ENCODE measurements around the gene DNAJA3. TPM values are rescaled to one million over a fixed set of nuclear protein-coding genes. Genes with fewer than 3 reads are reported as not detected.

DNAJA3 gene
- total RNA-seq, 5 donors from 2014 or later (not counting 1 experiment from before 2014, with no cell fraction given) = 37.7 to 73.8 (median 65.7) TPM

GRCh38 chr16:4442371-4442770, 16.7 kb downstream of the DNAJA3 start:
- no peak overlapping the region for H3K4me3 Mint-ChIP-seq
- WGBS (ENCODE audit: insufficient coverage) = 87% methylated on average over 6 of the region's 11 CpGs
- H3K27me3 Mint-ChIP-seq = no peaks in the 10 kb centered on the region
- Histone ChIP-seq H3K36me3 (ENCODE audit: control insufficient read depth in 2 of 2, extremely low read depth in 1 of 2, insufficient read depth in 1 of 2, low read length in 1 of 2) (peaks cover 29 to 92% of the 10 kb centered on the region in 2 donors), H3K9me3 (no peaks in the 10 kb centered on the region), H3K27ac (ENCODE audit: low read length) (no peak overlapping the region), H3K4me1 (ENCODE audit: control insufficient read depth in 1 of 2, extremely low read depth in 1 of 2, insufficient read depth in 2 of 2, low read length in 2 of 2) (no peaks in the 10 kb centered on the region), H3K4me3 (ENCODE audit: control insufficient read depth in 1 of 2, extremely low read depth in 1 of 2, low read length in 1 of 2) (no peak overlapping the region), H3K27me3 (replicated peaks in 1 of 2; ENCODE audit: control insufficient read depth in 2 of 2, extremely low read depth in 1 of 2, insufficient read depth in 2 of 2, low read length in 1 of 2) (no peaks in the 10 kb centered on the region)
- H3K4me1 Mint-ChIP-seq = peaks cover 5 to 7% (median 6%) of the 10 kb centered on the region in 3 donors
- ChIA-PET POLR2A (no interaction called here), CTCF (no interaction called here)
- H3K36me3 Mint-ChIP-seq = peaks cover 54% of the 10 kb centered on the region
- ATAC-seq (replicated peaks in 1 of 4) = no peak
- H3K27ac Mint-ChIP-seq = no peak overlapping the region
- H3K9me3 Mint-ChIP-seq = no peaks in the 10 kb centered on the region
- DNase-seq = no peak

GRCh38 chr16:4443271-4443670, 17.6 kb downstream of the DNAJA3 start:
- peaks cover 5 to 7% (median 6%) of the 10 kb centered on the region in 3 donors for H3K4me1 Mint-ChIP-seq
- ChIA-PET POLR2A (no interaction called here), CTCF (no interaction called here)
- no peaks in the 10 kb centered on the region for H3K27me3 Mint-ChIP-seq
- Histone ChIP-seq H3K9me3 (no peaks in the 10 kb centered on the region), H3K4me3 (ENCODE audit: control insufficient read depth in 1 of 2, extremely low read depth in 1 of 2, low read length in 1 of 2) (no peak overlapping the region), H3K4me1 (ENCODE audit: control insufficient read depth in 1 of 2, extremely low read depth in 1 of 2, insufficient read depth in 2 of 2, low read length in 2 of 2) (no peaks in the 10 kb centered on the region), H3K36me3 (ENCODE audit: control insufficient read depth in 2 of 2, extremely low read depth in 1 of 2, insufficient read depth in 1 of 2, low read length in 1 of 2) (peaks cover 30 to 92% of the 10 kb centered on the region in 2 donors), H3K27me3 (replicated peaks in 1 of 2; ENCODE audit: control insufficient read depth in 2 of 2, extremely low read depth in 1 of 2, insufficient read depth in 2 of 2, low read length in 1 of 2) (no peaks in the 10 kb centered on the region), H3K27ac (ENCODE audit: low read length) (no peak overlapping the region)
- peaks cover 57% of the 10 kb centered on the region for H3K36me3 Mint-ChIP-seq
- 89% methylated on average over 3 of the region's 5 CpGs for WGBS (ENCODE audit: insufficient coverage)
- no peak overlapping the region for H3K4me3 Mint-ChIP-seq
- no peaks in the 10 kb centered on the region for H3K9me3 Mint-ChIP-seq
- ATAC-seq (replicated peaks in 1 of 4) = no peak
- H3K27ac Mint-ChIP-seq = no peak overlapping the region
- no peak for DNase-seq

GRCh38 chr16:4443986-4444385, 18.3 kb downstream of the DNAJA3 start:
- Histone ChIP-seq H3K36me3 (ENCODE audit: control insufficient read depth in 2 of 2, extremely low read depth in 1 of 2, insufficient read depth in 1 of 2, low read length in 1 of 2) (peaks cover 30 to 91% of the 10 kb centered on the region in 2 donors), H3K4me3 (ENCODE audit: control insufficient read depth in 1 of 2, extremely low read depth in 1 of 2, low read length in 1 of 2) (no peak overlapping the region), H3K4me1 (ENCODE audit: control insufficient read depth in 1 of 2, extremely low read depth in 1 of 2, insufficient read depth in 2 of 2, low read length in 2 of 2) (no peaks in the 10 kb centered on the region), H3K27ac (ENCODE audit: low read length) (no peak overlapping the region), H3K27me3 (replicated peaks in 1 of 2; ENCODE audit: control insufficient read depth in 2 of 2, extremely low read depth in 1 of 2, insufficient read depth in 2 of 2, low read length in 1 of 2) (no peaks in the 10 kb centered on the region), H3K9me3 (no peaks in the 10 kb centered on the region)
- H3K27ac Mint-ChIP-seq = no peak overlapping the region
- ChIA-PET POLR2A (interaction anchor here in 1 of 2 donors (0.5 kb wide), 1 partner anchor 16 kb away, joined by 9 read pairs; no protein-coding TSS in a partner anchor), CTCF (no interaction called here)
- H3K36me3 Mint-ChIP-seq = peaks cover 62% of the 10 kb centered on the region
- WGBS (ENCODE audit: insufficient coverage) = 83% methylated on average over 1 of the region's 4 CpGs
- no peaks in the 10 kb centered on the region for H3K27me3 Mint-ChIP-seq
- no peak overlapping the region for H3K4me3 Mint-ChIP-seq
- ATAC-seq (replicated peaks in 1 of 4) = no peak
- H3K9me3 Mint-ChIP-seq = no peaks in the 10 kb centered on the region
- peaks cover 5 to 7% (median 6%) of the 10 kb centered on the region in 3 donors for H3K4me1 Mint-ChIP-seq
- DNase-seq = no peak

GRCh38 chr16:4450430-4450829, 24.8 kb downstream of the DNAJA3 start:
- no peak overlapping the region for H3K4me3 ChIP-seq (ENCODE audit: control insufficient read depth in 1 of 2, extremely low read depth in 1 of 2, low read length in 1 of 2)
- H3K4me1 Mint-ChIP-seq = no peaks in the 10 kb centered on the region
- H3K27ac Mint-ChIP-seq = no peak overlapping the region
- peaks cover 30 to 90% of the 10 kb centered on the region in 2 donors for H3K36me3 ChIP-seq (ENCODE audit: control insufficient read depth in 2 of 2, extremely low read depth in 1 of 2, insufficient read depth in 1 of 2, low read length in 1 of 2)
- H3K27me3 ChIP-seq (replicated peaks in 1 of 2; ENCODE audit: control insufficient read depth in 2 of 2, extremely low read depth in 1 of 2, insufficient read depth in 2 of 2, low read length in 1 of 2) = no peaks in the 10 kb centered on the region
- H3K27me3 Mint-ChIP-seq = no peaks in the 10 kb centered on the region
- no peaks in the 10 kb centered on the region for H3K9me3 Mint-ChIP-seq
- H3K4me1 ChIP-seq (ENCODE audit: control insufficient read depth in 1 of 2, extremely low read depth in 1 of 2, insufficient read depth in 2 of 2, low read length in 2 of 2) = no peaks in the 10 kb centered on the region
- 97% methylated on average over 9 of the region's 14 CpGs for WGBS (ENCODE audit: insufficient coverage)
- DNase-seq (no peak), ATAC-seq (replicated peaks in 1 of 4) (no peak)
- H3K27ac ChIP-seq (ENCODE audit: low read length) = no peak overlapping the region
- H3K9me3 ChIP-seq = no peaks in the 10 kb centered on the region
- POLR2A ChIA-PET = interaction anchor here in 1 of 2 donors (0.6 kb wide), 1 partner anchor 131 kb away, joined by 3 read pairs; no protein-coding TSS in a partner anchor
- CTCF ChIA-PET = interaction anchor here in 1 of 2 donors (0.5 kb wide), 1 partner anchor 20 kb away, joined by 6 read pairs; no protein-coding TSS in a partner anchor
- peaks cover 40% of the 10 kb centered on the region for H3K36me3 Mint-ChIP-seq
- H3K4me3 Mint-ChIP-seq = no peak overlapping the region

- Histone ChIP-seq H3K4me3 (ENCODE audit: control insufficient read depth in 1 of 2, extremely low read depth in 1 of 2, low read length in 1 of 2) (no peak overlapping the region), H3K27me3 (replicated peaks in 1 of 2; ENCODE audit: control insufficient read depth in 2 of 2, extremely low read depth in 1 of 2, insufficient read depth in 2 of 2, low read length in 1 of 2) (no peaks in the 10 kb centered on the region), H3K27ac (ENCODE audit: low read length) (no peak overlapping the region), H3K9me3 (no peaks in the 10 kb centered on the region), H3K4me1 (ENCODE audit: control insufficient read depth in 1 of 2, extremely low read depth in 1 of 2, insufficient read depth in 2 of 2, low read length in 2 of 2) (no peaks in the 10 kb centered on the region), H3K36me3 (ENCODE audit: control insufficient read depth in 2 of 2, extremely low read depth in 1 of 2, insufficient read depth in 1 of 2, low read length in 1 of 2) (peaks cover 32 to 90% of the 10 kb centered on the region in 2 donors)
- no peak for DNase-seq
- no peaks in the 10 kb centered on the region for H3K9me3 Mint-ChIP-seq
- peaks cover 40% of the 10 kb centered on the region for H3K36me3 Mint-ChIP-seq
- no peak overlapping the region for H3K4me3 Mint-ChIP-seq
- H3K27me3 Mint-ChIP-seq = no peaks in the 10 kb centered on the region
- ChIA-PET CTCF (interaction anchor here in 1 of 2 donors (0.5 to 0.7 kb wide), 2 partner anchors 19 to 74 kb away, joined by 6 to 7 read pairs; no protein-coding TSS in a partner anchor), POLR2A (interaction anchor here in 1 of 2 donors (0.6 kb wide), 1 partner anchor 130 kb away, joined by 3 read pairs; no protein-coding TSS in a partner anchor)
- H3K4me1 Mint-ChIP-seq = no peaks in the 10 kb centered on the region
- no peak overlapping the region for H3K27ac Mint-ChIP-seq
- 93% methylated on average over 11 of the region's 14 CpGs for WGBS (ENCODE audit: insufficient coverage)
- ATAC-seq (replicated peaks in 1 of 4) = no peak
These were observed 25.4 kb downstream of the DNAJA3 start for GRCh38 chr16:4450931-4451519.

- Histone ChIP-seq H3K27ac (ENCODE audit: low read length) (no peak overlapping the region), H3K27me3 (replicated peaks in 1 of 2; ENCODE audit: control insufficient read depth in 2 of 2, extremely low read depth in 1 of 2, insufficient read depth in 2 of 2, low read length in 1 of 2) (no peaks in the 10 kb centered on the region), H3K36me3 (ENCODE audit: control insufficient read depth in 2 of 2, extremely low read depth in 1 of 2, insufficient read depth in 1 of 2, low read length in 1 of 2) (peaks cover 29 to 87% of the 10 kb centered on the region in 2 donors), H3K4me3 (ENCODE audit: control insufficient read depth in 1 of 2, extremely low read depth in 1 of 2, low read length in 1 of 2) (no peak overlapping the region), H3K4me1 (ENCODE audit: control insufficient read depth in 1 of 2, extremely low read depth in 1 of 2, insufficient read depth in 2 of 2, low read length in 2 of 2) (no peaks in the 10 kb centered on the region), H3K9me3 (no peaks in the 10 kb centered on the region)
- Mint-ChIP-seq H3K27ac (no peak overlapping the region), H3K4me1 (peaks cover 0 to 3% (median 0%) of the 10 kb centered on the region in 3 donors), H3K9me3 (no peaks in the 10 kb centered on the region), H3K4me3 (no peak overlapping the region), H3K36me3 (peaks cover 34% of the 10 kb centered on the region), H3K27me3 (no peaks in the 10 kb centered on the region)
- CTCF ChIA-PET = no interaction called here
- POLR2A ChIA-PET = no interaction called here
- no peak for ATAC-seq (replicated peaks in 1 of 4)
- 100% methylated on average over 3 of the region's 5 CpGs for WGBS (ENCODE audit: insufficient coverage)
- DNase-seq = no peak
These were observed 27.0 kb downstream of the DNAJA3 start for GRCh38 chr16:4452674-4453073.

Measured in T-cell (primary cell).